IMR-90 (cell line): Measurements from ENCODE around the gene ROR2.

Experiments
- BHLHE40 ChIP-seq: fragments of 150-350 bp; IDR thresholded peaks from 2 replicates; pipeline ENCODE4 v1.6.1; 2016; ENCODE audit warnings: mild to moderate bottlenecking, low read depth, low read length
- CEBPB ChIP-seq: IDR thresholded peaks from 2 replicates; pipeline ENCODE4 v1.6.1; 2012; ENCODE audit warnings: low read depth, low read length, improper control_type of control experiment
- ELK1 ChIP-seq: fragments of 150-350 bp; IDR thresholded peaks from 2 replicates; pipeline ENCODE4 v1.6.1; 2016; ENCODE audit warnings: low read depth, mild to moderate bottlenecking, low read length, moderate library complexity, borderline replicate concordance
- POLR2A ChIP-seq: IDR thresholded peaks from 2 replicates; pipeline ENCODE4 v1.6.1; 2012; ENCODE audit warnings: mild to moderate bottlenecking, low read depth, low read length
- SMC3 ChIP-seq: fragments of 150-350 bp; IDR thresholded peaks from 2 replicates; pipeline ENCODE4 v1.6.1; 2016; ENCODE audit warnings: low read depth, mild to moderate bottlenecking, antibody characterized with exemption, low read length, moderate library complexity
- TF ChIP-seq, protein P1 (sequence below): conservative IDR thresholded peaks from 2 replicates; pipeline ENCODE4 v1.5.1; 2012; ENCODE audit warnings: mild to moderate bottlenecking, low read depth, low read length, improper control_type of control experiment

- TF ChIP-seq CEBPB (no peak), POLR2A (no peak), BHLHE40 (no peak), SMC3 (no peak), ELK1 (no peak)
- TF ChIP-seq, protein P1, sequence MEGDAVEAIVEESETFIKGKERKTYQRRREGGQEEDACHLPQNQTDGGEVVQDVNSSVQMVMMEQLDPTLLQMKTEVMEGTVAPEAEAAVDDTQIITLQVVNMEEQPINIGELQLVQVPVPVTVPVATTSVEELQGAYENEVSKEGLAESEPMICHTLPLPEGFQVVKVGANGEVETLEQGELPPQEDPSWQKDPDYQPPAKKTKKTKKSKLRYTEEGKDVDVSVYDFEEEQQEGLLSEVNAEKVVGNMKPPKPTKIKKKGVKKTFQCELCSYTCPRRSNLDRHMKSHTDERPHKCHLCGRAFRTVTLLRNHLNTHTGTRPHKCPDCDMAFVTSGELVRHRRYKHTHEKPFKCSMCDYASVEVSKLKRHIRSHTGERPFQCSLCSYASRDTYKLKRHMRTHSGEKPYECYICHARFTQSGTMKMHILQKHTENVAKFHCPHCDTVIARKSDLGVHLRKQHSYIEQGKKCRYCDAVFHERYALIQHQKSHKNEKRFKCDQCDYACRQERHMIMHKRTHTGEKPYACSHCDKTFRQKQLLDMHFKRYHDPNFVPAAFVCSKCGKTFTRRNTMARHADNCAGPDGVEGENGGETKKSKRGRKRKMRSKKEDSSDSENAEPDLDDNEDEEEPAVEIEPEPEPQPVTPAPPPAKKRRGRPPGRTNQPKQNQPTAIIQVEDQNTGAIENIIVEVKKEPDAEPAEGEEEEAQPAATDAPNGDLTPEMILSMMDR = no peak
Measured at GRCh38 chr9:91948101-91948596, 1.9 kb downstream of the ROR2 start.
